ENCODE measurements around the gene BAG2.

Gene BAG2

DNA sequence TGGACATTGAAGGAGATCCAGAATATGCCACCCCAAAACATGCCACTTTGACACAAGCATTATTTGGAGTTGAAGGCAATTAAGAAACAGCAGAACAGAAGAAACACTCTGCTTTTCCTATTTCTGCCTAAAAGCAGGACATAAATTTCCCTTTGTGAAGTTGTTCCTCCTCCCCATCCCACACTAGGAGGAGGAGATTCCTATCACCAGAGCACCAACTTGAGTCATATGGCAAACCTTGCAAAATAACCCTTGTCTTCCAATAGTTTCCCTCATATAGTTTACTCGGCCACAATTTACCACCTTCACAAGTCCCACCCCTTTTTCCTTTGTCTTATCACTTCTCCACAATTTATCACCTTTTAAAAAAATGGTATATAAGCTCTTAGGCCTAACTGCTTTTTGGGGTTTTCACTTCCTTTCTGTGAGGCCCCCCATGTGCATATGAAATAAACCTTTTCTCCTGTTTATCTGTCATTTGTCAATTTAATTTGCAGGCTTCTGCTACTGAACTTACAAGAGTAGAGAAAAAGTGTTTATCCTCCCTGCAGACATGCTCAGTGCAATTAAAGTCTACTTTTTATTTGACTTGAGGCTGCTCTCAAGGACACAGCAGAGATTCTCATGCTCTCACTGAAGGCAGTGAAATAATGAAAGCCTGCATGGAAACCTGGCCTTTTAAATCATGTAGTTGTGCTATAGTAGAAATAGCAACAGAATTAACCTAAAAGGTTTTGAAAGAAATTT is 52.8 kb downstream of the BAG2 start:
- peak; percentile 71 for DNase-seq

DNA sequence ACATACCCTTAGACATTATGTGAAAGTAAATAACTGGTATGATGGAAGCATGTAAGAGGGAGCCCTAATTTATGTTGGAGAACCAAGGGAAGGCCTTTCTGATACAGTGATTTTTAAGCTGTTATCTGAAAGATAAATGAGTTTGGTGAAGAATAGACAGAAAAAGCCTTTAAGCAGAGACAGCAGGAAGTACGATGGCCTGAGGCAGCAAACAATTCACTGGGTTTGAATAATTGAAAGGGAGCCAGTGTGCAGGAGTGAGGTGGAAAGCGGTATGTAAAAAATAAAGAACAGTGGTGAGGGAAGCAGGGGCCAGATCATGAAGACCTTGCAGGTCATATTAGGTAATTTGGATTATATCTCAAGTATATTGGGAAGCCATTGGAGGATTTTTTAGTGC is 54.1 kb downstream of the BAG2 start:
- peak; percentile 63 for DNase-seq
